GM21529 (cell line): ENCODE results near the gene ADSS1.

Source experiments
- ATAC-seq: cut with Tn5 transposase; IDR thresholded peaks from one replicate; pipeline ENCODE4 v1.9.1; 2021; ENCODE audit not compliant: unreplicated experiment

Gene ADSS1

DNA sequence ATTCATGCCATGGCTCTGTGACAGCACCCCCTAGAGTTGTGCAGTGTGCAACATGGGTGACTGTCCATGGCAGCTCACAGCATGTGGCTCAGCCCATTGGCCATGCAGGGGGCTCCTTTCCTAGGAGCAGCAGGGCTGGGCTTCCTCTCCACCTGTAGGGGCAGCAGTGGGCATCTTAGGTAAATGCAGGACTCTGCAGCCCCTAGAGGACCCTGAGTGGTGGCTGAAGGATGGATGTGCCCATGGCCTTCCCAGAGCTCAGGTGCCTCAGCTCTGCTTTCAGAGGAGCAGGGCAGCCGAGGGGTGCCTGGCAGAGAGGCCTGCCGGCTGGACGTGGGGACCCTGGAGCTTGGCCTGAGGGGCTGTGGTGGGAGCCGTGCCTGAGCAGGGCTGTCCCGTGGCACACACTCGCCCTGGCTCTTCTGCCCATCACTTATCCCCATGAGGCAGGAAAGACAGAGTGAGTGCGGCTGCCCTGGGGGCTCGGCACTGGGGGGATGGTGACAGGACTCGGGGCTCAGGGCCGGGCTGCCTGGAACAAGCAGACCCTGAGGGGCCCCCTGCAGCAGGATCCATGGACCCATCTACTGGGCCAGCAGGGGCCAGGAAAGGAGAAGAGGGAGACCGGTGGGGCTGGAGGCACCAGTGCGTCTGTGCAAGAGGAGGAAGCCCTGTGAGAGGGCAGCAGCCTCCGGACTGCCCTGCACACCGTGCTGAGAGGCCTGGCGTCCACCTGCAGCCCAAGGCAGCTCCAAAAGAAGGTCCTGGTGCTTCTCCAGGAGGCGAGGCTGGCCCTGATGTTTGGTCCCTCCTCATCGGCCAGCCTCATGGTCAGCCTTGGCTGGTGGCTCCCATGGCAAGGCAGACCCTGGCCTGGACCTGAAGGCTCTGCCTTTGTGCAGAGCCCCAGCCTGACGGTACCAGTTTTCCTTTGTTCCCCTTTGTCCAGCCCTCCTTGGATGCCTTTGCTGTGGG, 7.6 kb downstream of the ADSS1 start:
- ATAC-seq, result no peak

DNA sequence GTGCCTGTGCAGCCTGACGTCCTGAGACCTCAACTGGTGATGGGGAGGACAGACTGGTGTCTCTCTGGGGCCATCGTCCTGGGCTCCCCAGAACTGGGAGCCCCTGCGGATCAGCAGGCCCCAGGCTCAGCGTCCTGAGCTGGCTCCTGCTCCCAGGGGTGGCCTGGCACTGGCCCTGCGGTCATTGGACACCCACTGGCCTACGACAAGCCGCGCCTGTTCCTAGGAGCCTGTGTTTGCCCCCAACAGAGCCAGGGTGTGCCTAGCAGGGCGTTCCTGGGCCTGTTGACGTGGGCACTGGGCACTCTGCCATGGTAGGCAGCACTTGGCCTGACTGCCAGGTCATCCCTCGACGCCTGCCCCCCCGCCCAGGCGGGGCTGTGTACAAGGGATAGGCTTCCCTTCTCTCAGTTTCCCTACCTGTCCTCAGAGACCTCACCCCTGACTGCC, 8.4 kb downstream of the ADSS1 start:
- no peak for ATAC-seq

DNA sequence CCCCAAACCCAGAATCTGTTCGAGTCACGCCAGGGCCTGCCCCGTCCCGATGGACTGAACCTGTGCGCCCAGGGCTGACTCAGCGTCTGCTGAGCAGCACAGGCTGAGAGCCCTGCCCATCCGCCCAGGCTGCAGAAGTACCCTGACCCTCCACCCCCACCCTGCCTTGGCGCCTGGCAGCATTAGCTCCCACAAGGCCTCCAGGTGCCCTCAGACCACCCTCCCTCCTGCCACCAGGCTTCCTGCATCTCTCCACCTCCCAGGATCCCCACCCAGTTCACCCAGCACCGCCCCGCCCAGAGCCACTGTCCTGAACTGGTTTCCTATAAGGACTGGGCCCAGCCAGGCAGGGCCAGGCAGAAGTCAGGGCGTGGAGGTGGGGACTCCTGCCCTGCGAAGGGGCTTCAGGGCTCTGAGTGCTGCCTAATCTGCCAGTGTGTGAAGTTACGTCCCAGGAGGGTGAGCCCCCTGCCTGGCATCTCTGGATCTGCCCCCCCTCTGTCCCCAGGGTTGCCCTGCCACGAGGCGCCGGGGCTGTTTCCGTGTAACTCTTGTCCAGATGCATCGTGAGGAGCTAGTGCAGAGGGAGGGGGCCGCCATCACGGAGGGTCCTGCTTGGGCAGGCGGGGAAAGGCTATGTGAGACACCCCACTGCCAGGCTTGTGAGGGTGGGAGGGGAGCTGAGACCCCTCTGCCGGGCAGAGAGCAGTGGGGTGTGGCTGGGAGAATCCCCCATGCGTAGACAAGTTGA, 9.1 kb downstream of the ADSS1 start:
- ATAC-seq, result no peak

DNA sequence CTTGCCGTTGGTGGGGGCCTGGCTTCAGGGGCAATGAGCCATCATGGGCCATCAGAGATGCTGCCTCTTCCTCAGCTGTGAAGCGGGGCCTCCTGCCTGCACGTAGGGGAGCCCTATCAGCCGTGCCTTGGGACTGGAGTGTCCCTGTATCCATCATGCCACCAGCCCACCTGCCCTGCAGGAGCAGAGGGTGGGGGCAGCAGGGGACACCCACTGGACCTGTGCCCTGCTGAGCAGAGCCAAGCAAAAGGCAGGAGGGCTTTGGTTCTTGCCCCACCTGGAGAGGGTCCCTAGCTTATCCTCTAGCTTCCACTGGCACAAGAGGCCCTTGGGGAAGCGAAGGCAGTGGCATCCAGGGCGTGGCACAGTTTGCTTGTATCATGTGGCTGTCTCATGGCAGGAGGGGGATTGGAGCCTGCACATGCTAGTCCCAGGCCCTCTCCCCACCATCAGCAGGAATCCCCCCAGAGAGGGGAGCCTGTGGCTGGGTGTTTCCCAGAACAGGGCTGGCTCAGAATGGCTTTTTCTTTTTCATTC, 10.1 kb downstream of the ADSS1 start:
- no peak for ATAC-seq

DNA sequence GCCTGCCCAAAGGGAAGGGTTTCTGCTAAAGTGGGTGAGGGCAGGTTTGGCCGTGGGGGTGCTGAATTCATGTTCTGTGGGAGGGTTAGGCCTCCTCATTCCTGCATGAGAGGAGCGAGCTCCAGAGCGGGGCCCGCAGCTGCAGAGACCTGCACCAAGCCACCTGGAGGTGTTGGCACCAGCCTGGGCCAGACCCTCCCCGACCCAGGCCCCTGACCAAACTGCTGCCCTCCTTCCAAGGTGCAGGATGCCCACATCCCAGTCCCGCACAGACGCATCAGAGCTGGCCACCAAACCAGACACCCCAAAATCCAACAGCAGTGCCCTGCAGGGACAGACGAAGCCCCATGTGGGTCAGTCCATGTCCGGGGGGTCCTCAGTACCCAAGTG, 10.6 kb downstream of the ADSS1 start:
- ATAC-seq, result no peak

DNA sequence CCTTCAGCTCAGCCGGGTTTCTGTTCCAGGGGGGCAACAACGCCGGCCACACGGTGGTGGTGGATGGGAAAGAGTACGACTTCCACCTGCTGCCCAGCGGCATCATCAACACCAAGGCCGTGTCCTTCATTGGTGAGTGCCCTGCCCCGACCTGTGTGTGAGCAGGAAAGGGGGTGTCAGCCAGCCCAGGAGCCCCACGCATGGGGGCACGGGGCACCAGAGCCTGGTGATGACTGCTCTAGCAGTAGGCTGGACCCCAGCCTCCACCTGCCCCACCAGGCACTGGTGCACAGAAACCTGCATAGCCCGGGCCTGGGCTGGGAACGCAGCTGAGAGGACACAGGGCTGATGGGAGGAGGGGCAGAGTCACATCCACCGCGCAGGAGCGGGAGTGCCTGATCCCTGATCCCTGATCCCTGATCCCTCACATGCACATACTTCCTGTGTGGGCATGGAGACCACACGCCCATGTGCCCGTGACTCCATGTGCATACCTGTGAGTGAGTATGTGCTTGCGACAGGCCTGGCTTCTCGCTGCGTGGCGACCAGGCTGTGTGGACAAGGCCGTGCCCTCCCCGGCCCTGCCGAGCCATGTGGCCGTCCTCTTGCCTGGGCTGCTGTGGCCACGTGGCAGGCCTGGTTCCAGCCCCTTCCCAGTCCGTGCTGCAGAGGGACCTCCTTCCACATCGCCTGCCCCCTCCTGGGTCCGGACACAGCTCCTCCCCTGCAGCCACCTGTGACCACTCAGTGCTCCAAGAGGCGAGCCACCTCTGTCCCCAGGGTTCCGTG, 11.2 kb downstream of the ADSS1 start:
- ATAC-seq, result no peak

DNA sequence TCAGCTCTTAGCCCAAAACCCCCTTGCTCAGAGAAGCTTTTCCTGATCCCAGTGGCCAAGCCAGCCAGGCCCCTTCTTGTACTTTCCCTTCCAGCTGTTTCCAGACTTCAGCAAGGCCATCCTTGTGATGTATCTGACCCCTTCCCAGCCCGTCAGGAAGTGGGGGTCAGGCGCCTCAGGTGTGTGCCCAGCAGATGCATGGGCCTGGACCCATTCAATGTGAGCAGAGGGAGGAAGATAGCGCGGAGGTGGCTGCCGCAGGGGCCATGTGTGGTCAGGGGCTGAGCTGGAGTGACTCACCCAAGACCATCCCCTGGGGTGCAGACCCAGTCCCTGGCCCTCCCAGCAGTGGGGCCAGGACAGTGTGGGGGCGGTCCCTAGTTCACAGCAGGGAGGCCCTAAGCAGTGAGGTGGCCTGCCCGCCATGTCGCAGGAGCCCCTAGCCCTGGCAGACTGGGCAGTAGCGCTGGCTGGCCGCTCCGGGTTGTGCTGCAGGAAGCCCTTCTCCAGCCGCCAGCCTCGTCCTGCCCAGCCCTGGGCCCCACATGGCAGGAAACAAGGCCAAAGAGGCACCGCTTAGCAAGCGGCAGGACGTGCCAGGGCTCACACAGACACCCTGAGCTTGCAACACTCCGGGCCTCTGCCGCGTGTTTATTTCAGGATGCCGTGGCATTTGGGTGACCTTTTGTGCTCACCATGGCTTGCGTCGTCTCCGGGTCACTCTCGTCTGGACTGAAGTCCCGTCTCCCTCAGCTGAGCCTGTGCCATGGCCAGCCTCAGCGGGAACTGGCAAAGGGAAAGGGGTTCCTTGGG, 12.0 kb downstream of the ADSS1 start:
- ATAC-seq, result no peak

DNA sequence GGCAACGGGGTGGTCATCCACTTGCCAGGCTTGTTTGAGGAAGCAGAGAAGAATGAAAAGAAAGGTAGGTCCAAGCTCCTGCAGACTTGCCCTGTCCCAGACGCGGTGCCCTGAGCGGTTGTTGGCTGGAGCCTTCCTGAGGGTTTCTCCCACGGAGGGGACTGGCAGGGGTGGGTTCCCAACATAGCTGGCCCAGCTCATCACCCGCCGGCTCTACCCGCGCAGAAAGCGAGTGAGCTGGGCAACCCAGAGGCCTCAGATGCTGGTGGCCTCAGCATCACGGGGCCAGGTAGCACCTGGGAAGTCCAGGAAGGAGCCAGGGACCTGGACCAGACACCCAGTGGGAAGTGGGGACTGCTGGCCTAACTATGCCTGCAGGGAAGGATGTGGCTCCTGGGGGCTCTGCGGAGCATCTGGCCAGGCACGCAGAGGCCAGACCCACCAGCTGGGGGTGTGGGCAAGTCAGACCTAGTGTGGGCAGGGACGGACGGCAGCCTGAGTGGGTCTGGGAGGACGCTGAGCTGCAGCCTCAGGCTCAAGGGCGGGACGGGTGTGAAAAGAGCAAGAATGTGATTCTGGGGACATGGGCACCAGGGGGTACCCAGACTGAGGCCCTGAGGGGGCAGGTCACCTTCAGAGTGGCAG, 14.5 kb downstream of the ADSS1 start:
- ATAC-seq, result no peak

DNA sequence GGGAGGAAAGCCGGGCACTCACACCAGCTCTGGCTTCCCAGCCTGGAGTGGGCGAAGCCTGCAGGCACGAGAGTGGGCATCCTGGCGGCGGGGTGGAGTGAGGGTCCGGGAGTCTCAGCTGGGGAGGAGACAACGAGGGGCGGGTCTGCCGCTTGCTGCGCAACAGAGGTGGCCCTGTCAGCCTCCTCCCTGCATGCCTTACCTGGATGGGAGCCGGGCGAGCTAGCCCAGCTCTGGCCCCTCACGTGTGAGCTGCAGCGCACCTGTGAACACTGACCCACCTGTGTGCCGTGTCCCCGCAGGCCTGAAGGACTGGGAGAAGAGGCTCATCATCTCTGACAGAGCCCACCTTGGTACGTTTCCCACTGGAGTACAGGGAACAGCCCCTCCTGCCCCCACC, 15.0 kb downstream of the ADSS1 start:
- ATAC-seq, result no peak

DNA sequence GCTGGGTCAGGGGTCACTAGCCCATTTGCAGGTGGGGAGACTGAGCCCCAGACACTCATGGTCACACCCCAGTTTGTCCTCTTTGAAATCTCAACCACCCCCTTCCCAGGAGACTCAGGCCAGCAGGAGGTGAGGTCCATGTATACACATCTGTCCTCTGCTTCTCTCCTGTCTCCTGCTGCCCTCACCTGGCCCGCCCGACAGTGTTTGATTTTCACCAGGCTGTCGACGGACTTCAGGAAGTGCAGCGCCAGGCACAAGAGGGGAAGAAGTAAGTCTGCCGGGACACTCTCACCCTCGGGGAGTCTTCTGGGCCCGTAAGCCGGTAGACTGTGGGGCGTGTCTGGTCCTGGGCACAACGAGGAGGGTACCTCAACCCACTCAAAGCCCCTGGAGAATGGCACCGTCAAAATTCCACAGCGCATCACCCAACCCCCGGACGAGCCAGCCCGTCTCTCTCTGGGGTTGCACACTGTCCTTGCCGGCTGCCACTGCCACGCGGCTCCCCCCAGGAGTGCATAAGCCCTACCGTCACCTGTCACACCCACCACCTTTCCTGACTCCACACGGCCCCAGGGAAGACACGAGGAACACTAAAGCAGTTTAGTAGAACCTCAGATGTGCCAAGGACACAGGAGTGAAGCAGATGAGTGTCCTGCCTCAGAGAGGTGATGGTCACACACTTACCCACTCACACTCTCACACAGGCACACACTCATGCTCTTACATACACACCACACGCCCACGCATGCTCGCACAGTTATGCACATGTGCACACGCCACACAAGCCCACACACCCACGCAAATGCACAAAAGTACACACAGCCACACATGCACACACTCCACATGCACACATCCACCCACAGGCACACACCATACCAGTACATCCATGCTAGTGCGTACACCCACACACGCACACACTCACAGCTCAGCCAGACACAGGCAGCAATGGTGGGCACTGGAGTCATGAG, 15.8 kb downstream of the ADSS1 start:
- ATAC-seq, result no peak

DNA sequence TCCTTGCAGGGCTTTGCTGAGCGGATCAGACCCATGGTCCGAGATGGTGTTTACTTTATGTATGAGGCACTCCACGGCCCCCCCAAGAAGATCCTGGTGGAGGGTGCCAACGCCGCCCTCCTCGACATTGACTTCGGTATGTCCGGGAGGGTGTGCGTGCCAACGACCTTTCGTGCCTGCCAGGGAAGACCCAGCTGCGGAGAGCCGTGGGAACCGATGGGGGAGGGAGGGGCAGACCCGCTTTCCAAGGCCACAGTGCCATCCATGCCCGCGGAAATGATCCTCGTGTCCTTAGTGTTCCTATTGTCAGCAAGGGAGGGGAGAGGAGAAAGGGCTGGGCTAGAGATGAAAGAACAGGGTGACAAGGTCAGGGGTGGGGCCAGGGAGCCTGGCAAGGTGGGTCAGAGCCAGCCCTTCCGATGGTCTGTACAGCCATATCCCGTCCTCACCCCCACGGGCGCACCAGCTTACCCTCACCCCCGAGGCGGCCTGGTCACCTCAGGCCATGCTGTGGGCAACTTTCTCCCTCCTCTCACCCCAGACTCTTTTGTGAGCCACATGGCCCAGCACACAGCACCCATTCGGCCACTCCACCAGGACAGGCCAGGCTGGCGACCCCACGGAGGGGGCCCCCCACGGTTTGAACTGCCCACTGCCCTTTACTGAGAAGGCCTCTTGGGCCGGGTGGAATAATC, 17.2 kb downstream of the ADSS1 start:
- no peak for ATAC-seq

DNA sequence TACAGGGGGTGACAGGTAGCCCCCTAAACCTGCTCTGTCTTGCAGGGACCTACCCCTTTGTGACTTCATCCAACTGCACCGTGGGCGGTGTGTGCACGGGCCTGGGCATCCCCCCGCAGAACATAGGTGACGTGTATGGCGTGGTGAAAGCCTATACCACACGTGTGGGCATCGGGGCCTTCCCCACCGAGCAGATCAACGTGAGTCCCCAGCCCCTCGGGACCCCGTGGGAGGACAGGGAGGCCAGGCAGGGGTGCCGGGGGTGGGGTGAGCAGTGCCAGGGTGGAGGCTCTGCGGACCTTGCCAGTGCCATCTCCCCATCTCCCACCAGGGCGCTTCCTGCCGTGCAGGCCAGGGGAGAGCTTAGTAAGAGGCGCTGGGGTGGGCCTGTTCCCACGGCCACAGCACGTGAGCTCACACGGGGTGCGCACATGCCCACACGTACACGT, 17.8 kb downstream of the ADSS1 start:
- ATAC-seq, result no peak

DNA sequence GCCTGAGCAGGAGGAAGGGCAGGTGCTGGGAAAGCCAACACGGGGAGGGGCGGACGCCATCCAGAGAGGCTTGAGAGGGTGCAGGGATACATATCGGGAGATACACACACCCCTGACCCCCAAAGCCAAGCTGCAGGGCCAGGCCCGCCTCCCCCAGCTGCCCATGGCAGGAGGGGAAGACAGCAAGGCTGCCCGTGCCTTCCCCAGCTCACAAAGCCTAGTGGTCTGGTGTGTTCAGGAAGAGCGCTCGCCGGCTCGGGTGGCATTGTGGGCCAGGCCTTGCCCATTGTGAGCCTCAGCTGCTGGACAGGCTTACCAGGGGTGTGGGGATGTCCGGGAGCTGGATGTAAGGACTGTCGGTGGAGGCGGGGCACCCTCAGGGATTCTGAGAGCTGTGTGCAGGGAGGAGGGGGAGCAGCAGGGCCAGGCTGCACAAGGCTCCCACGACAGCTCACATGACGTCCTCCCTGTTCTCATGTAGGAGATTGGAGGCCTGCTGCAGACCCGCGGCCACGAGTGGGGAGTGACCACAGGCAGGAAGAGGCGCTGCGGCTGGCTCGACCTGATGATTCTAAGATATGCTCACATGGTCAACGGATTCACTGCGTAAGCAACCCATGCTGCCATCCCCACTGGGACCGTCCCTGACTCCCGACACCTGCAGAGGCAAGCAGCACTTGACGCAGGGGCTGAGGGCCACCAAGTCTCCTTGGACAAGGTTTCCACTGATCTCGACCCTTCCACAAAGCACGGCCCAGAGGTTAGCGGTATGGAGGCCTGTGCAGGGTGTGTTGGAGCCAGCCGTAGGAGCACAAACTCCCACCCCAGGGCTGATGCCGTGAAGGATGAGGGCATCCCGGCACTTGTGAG, 18.8 kb downstream of the ADSS1 start:
- ATAC-seq, result no peak

DNA sequence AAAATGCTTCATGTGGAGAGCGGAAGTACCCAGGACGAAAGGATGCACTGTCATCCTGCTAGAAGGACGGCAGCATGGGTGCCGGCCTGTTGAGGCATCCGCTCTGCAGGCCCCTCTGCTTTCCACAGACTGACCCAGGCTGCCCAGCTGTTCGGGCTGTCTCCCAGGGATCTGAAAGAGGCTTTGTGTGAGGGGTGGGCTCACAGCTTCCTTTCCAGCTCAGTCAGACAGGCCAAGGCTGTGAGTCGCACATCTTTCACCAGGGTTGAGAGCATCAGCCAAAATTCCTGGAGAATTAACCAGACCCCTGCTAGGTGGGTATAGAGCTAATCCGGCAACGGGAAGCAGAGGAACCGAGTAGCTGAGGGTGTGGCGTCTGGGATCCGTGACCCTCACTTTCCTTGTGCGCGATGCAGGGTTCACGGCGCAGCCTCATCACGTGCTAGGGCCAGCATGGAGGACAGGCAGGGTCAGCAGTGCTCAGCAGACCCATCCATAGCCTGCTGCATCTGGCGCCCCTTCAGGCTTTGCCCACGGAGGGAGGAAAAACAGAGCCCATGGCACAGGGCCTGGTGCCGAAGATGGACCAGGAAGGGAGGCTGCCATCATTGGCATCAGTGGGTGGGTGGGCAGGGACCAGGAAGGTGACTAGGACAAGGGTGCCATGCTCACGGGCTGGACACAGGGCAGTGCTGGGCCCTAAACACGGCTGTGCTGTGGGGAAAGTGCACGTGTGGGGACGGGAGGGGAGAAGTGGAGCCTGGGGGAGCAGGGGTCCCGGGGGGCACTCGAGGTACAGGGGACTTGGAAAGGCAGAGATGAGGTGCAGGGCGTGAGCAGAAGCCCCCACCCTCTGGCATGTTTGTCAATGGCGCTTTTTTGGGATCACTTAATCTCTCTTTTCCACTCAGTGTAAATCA, 19.7 kb downstream of the ADSS1 start:
- ATAC-seq, result no peak

DNA sequence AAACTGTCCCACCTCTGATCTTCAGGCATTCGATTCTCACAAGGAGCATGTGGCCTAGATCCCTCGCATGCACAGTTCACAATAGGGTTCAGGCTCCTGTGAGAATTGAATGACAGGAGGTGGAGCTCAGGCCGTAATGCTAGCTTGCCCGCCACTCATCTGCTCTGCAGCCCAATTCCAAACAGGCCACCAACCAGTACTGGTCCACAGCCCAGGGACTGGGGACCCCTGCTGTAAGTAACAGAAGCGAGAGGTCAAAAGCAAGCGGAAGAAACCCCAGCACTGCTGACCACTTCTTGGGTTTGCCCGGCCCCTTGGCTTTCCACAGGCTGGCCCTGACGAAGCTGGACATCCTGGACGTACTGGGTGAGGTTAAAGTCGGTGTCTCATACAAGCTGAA, 20.5 kb downstream of the ADSS1 start:
- no peak for ATAC-seq

DNA sequence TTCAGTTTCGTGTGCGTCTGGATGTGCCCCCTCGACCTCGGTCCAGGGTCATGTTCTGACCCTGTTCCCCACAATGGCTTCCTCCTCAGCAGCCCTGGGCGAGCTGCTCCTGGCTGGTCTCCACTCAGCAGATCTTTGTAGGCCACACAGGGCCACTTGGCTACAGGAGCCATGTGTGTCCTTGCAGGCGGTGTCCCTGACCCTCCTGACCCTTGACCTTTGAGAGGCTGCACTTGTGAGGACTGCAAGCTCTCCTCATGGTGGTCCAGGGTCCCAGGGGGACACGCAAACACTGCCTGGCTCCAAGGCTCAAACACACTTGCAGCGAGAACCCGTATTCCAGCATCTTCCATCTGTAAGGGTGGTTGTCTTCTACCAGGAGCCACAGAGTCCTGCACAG, 21.4 kb downstream of the ADSS1 start:
- ATAC-seq, result no peak
